ENCODE measurements around the gene TNK2. TPM values are rescaled to one million over a fixed set of nuclear protein-coding genes. Genes with fewer than 3 reads are reported as not detected.

TNK2 gene
- total and polyA plus RNA-seq, 2 of the 8 experiments (the other 6 are each of a cell fraction or from before 2014, with no cell fraction given): 10.4 to 33.9 TPM

GRCh38 chr3:195850857-195851543, 57.4 kb downstream of the TNK2 start (continued):
- TF ChIP-seq SUZ12 (IDR thresholded peaks at IDR 0.05; ENCODE audit: low read length): no peak
- no peak for TF ChIP-seq RFX5 (IDR thresholded peaks at IDR 0.05; ENCODE audit: borderline replicate concordance, low read depth, low read length)
